Neural progenitor cell (in vitro differentiated cells): Measurements from ENCODE around the gene LMO2. TPM values are rescaled to one million over a fixed set of nuclear protein-coding genes. Genes with fewer than 3 reads are reported as not detected.

Source experiments
- DNase-seq: peaks from one replicate; pipeline ENCODE4 v3.0.0-alpha.2; 2016; ENCODE audit warnings: low spot score
- H2AFZ ChIP-seq: fragments of 200-600 bp; sonication (generic); replicated peaks from 2 replicates; pipeline ENCODE4 v1.6.1; 2016; ENCODE audit warnings: antibody characterized with exemption
- H3F3A ChIP-seq: fragments of 200-600 bp; sonication (generic); 2 replicates; pipeline ENCODE4 v1.6.1; 2016; ENCODE audit warnings: antibody characterized with exemption, low read depth
- H3K27ac ChIP-seq: fragments of 200-600 bp; sonication (generic); 2 replicates; pipeline ENCODE4 v1.5.1; 2016; ENCODE audit warnings: mild to moderate bottlenecking
- H3K27me3 ChIP-seq: fragments of 200-600 bp; sonication (generic); 2 replicates; pipeline ENCODE4 v1.6.1; 2016; ENCODE audit warnings: mild to moderate bottlenecking, moderate library complexity
- H3K36me3 ChIP-seq: fragments of 200-600 bp; sonication (generic); 2 replicates; pipeline ENCODE4 v1.5.1; 2016
- H3K4me1 ChIP-seq: fragments of 200-600 bp; sonication (generic); 2 replicates; pipeline ENCODE4 v1.6.1; 2016; ENCODE audit warnings: mixed run types
- H3K4me2 ChIP-seq: fragments of 200-600 bp; sonication (generic); 2 replicates; pipeline ENCODE4 v1.6.1; 2016
- H3K4me3 ChIP-seq: fragments of 200-600 bp; sonication (generic); 2 replicates; pipeline ENCODE4 v1.5.1; 2016
- H3K79me2 ChIP-seq: fragments of 200-600 bp; sonication (generic); 2 replicates; pipeline ENCODE4 v1.6.1; 2016; ENCODE audit warnings: low read depth
- H3K9ac ChIP-seq: fragments of 200-600 bp; sonication (generic); 2 replicates; pipeline ENCODE4 v1.6.1; 2016
- H3K9me3 ChIP-seq: fragments of 200-600 bp; sonication (generic); 2 replicates; pipeline ENCODE4 v1.5.1; 2016; ENCODE audit warnings: low read depth
- H4K20me1 ChIP-seq: fragments of 200-600 bp; sonication (generic); 2 replicates; pipeline ENCODE4 v1.6.1; 2016; ENCODE audit warnings: low read depth
- H3K27ac Mint-ChIP-seq: 3 replicates; pipeline ENCODE4 v1.8.0; 2021; ENCODE audit warnings: mixed read lengths
- H3K27me3 Mint-ChIP-seq: 2 replicates; pipeline ENCODE4 v1.8.0; 2022; ENCODE audit warnings: low read depth, mild to moderate bottlenecking, inconsistent platforms, moderate library complexity, mixed read lengths; ENCODE audit not compliant: insufficient read depth
- H3K36me3 Mint-ChIP-seq: 3 replicates; pipeline ENCODE4 v1.8.0; 2021; ENCODE audit warnings: mixed read lengths
- H3K4me1 Mint-ChIP-seq: 3 replicates; pipeline ENCODE4 v1.8.0; 2021; ENCODE audit warnings: mixed read lengths
- H3K4me3 Mint-ChIP-seq: 3 replicates; pipeline ENCODE4 v1.8.0; 2021; ENCODE audit warnings: mild to moderate bottlenecking, moderate library complexity, mixed read lengths
- H3K9me3 Mint-ChIP-seq: 3 replicates; pipeline ENCODE4 v1.8.0; 2020; ENCODE audit warnings: mixed read lengths
- CTCF ChIP-seq: fragments of 200-600 bp; sonication (generic); IDR thresholded peaks from 2 replicates; pipeline ENCODE4 v1.5.1; 2017; ENCODE audit warnings: antibody characterized with exemption, mild to moderate bottlenecking
- EZH2 ChIP-seq: fragments of 200-600 bp; sonication (generic); IDR thresholded peaks from 2 replicates; pipeline ENCODE4 v1.6.1; 2017; ENCODE audit warnings: antibody characterized with exemption, mild to moderate bottlenecking, moderate library complexity
- EZH2phosphoT487 ChIP-seq: fragments of 200-600 bp; sonication (generic); IDR thresholded peaks from 2 replicates; pipeline ENCODE4 v1.6.1; 2017; ENCODE audit warnings: antibody characterized with exemption
- total RNA-seq: library from RNA; depleted of rRNA; stranded (reverse); fragments of >200 nt; gene quantifications from 2 replicates; pipeline ENCODE4 v1.2.3, GENCODE V29; 2015; ENCODE audit warnings: low replicate concordance

Gene LMO2
- total RNA-seq, 1 donor from 2014 or later, result 0.92 TPM

GRCh38 chr11:33819278-33820035, 72.4 kb downstream of the LMO2 start:
- Histone ChIP-seq H2AFZ (no peak overlapping the region), H3K27ac (no peak overlapping the region), H3K79me2 (no peaks in the 10 kb centered on the region), H3K9me3 (no peaks in the 10 kb centered on the region), H3K9ac (no peak overlapping the region), H3F3A (no peaks in the 10 kb centered on the region), H3K27me3 (peaks cover 25% of the 10 kb centered on the region), H3K4me1 (no peaks in the 10 kb centered on the region), H4K20me1 (no peaks in the 10 kb centered on the region), H3K36me3 (no peaks in the 10 kb centered on the region), H3K4me3 (no peak overlapping the region), H3K4me2 (no peak overlapping the region)
- no peak for TF ChIP-seq EZH2
- no peak for TF ChIP-seq EZH2phosphoT487
- no peak for TF ChIP-seq CTCF
- no peak for DNase-seq
- H3K4me1 Mint-ChIP-seq, result no peaks in the 10 kb centered on the region
- H3K36me3 Mint-ChIP-seq, result no peaks in the 10 kb centered on the region
- no peaks in the 10 kb centered on the region for H3K9me3 Mint-ChIP-seq
- H3K27me3 Mint-ChIP-seq, result peaks cover 8% of the 10 kb centered on the region
- no peak overlapping the region for H3K4me3 Mint-ChIP-seq
- H3K27ac Mint-ChIP-seq, result no peak overlapping the region

Other genes starting within 250 kb of the LMO2 start
- not detected in 2 replicates for gene C11orf91, start 191.2 kb downstream of the LMO2 start, total RNA-seq
- gene CD59, start 155.7 kb downstream of the LMO2 start, total RNA-seq, result 42.8 and 74.7 TPM in 2 replicates
- gene FBXO3, start 117.6 kb downstream of the LMO2 start, total RNA-seq, result 40.2 and 61.0 TPM in 2 replicates
- gene CAPRIN1, start 159.7 kb upstream of the LMO2 start, total RNA-seq, result 275 and 498 TPM in 2 replicates
- 42.9 and 44.6 TPM in 2 replicates for gene NAT10, start 213.6 kb upstream of the LMO2 start, total RNA-seq